ENCODE results near the gene ZNF777.
"Not testable (repeated sequence)": the region's sequence is repeated elsewhere in the genome, so short reads cannot be mapped to it uniquely, and the experiment has no call there.

ZNF777 gene

DNA sequence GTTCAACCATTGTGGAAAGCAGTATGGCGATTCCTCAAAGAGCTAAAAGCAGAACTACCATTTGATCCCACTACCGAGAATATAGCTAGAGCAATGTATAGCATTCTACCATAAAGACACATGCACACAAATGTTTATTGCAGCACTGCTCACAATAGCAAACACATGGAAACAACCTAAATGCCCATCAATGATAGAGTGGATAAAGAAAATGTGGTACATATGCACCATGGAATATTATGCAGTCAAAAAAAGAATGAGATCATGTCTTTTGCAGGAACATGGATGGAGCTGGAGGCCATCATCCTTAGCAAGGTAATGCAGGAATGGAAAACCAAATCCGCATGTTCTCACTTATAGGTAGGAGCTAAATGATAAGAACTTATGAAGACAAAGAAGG lies 47.8 kb downstream of the ZNF777 start:
- not testable (repeated sequence) for DNase-seq (ENCODE audit: low read depth)

DNA sequence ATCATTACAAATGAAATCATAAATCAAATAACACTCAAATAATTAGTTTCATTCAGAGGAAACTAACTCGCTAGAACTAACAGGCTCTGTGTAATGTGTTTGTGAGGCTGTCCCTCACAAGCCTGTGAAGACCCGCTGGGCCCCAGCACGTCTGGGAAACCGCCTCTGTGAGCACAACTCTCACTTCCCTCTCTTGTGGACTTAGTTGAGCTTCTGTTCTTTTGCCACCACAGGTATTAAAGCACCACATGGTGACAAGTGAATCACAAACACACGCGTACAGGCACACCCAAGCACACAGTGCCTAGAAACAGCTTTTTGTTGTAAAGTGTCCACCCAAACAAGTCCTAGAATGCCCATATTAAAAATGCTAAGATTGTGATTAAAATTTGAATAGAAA lies 51.0 kb downstream of the ZNF777 start:
- no peak for DNase-seq (ENCODE audit: low read depth)

DNA sequence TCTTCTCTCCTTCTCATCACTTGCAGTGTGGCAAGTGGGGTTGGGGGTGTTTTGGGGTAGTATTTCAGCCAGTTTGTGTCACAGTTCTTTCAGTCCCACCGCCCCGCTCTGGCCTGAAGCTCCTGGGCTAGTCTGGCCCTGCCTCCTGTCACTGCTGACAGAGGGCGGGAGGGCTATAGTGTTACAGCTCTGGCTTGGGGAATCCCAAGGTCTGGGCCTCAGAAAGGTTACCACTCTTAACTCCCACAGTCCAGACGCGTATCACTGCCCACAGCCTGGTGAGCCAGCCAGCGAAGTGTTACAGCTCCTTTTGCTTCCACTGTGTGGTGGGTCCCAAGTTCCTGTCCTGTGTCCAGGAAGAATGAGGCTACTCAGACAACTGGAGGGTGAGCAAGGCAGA lies 56.0 kb downstream of the ZNF777 start:
- DNase-seq (ENCODE audit: low read depth) = no peak

DNA sequence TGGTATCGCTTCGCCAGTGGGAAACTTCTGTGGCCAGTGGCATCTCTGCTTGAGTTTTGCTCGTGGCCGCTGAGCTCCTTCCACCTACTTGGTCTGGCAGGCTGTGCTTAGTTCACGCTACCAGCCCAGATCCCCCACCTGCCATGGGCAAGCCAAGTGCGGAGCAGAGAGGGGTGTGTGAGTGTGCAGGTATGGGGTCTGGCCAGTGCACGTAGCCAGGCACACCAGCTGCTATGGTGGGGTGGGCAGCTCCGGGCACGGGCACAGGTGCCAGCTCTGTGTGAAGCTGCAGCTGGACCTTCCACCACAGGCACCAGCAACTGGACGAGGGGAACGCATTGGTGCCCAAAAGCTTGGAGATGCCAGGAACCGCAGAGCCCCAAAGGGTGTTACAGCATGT lies 56.5 kb downstream of the ZNF777 start:
- DNase-seq (ENCODE audit: low read depth) = no peak

DNA sequence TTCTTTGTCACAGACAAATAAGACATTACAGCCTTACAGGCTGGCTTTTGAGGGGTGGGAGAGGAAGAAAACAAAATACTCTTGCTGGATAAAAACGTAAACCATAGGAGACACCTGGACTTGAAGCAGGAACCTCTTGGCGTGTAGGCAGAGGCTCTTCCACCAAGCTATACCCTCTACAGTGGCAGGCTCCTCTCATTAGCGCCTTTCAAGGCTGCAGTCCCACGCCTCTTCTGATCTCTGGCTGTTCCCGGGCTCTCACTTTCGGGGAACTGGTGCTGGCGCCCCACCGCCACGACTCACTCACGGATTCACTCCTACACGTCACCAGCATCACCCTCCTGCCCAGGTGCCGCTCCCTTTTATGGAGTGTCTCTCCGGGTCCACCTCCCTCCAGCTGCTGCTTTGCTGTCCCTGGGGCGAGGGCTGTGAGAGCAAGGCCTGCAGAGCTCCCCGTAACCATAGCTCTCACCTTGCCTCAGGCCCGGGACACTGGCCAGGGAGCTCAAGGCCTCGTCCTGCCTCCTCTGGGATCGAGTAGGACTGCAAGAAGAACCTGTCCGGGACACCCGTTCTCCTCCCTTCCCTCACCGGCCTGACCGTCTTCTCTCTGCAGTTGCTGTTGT lies 62.6 kb downstream of the ZNF777 start:
- DNase-seq (ENCODE audit: low read depth) = no peak

DNA sequence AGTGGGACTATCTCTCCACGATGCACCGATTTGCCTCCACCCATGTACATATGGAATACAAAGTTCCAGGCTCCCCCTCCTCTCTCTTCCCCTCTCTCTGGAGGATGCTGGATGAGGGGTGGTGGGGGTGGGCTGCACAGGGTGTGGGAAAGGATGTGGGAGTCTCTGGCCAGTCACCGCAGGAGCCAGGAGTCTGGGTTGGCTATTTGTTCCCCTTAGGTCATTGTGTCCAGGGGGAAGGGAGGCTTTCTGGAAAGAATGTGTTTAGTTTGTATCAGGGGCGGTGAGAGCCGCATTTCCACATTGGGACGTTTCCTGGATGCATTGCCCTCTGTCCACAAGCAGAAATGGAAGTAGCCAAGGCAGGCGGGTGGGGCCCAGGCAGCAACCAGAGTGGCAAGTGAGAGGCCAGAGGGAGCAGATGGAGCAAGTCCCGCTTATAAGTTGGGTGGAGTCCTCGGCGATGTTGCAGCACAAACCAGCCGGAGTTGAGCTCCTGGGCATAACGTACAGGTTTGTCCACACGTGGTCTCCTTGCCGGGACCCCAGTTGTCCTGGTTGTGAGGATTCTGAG lies 63.3 kb downstream of the ZNF777 start:
- DNase-seq (ENCODE audit: low read depth) = no peak

DNA sequence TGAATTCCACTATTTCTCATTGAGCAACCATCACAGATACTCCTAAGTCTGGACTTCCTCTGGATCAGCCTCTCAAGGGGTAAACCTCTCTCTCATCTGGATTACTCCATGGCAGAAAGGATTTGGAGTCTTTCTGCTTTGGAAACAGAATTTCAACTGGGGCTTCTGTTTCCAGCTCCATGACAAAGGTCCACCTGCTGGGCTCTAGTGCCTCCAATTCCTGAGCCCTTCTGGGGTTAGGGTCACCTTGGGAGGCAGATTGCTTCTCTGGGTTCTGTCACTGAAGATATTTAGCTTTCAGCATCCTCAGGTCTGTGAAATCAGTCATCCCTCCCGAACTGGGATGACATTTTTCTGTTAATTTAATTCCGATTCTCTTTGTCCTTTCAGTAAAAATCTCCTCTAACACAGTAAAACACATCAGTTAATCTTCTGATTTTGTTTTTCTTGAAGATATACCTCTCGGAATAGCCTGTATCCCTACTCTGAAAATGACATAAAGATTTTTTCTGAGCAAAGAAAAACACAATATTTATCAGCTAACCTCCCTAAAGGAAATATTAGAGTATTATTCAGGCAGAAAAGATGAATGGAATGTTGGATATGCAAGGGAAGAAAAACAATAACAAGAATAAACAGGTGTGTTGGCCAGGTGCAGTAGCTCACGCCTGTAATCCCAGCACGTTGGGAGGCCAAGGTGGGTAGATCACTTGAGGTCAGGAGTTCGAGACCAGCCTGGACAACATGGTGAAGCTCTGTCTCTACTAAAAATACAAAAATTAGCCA lies 72.1 kb downstream of the ZNF777 start:
- not testable (repeated sequence) for DNase-seq (ENCODE audit: low read depth)

DNA sequence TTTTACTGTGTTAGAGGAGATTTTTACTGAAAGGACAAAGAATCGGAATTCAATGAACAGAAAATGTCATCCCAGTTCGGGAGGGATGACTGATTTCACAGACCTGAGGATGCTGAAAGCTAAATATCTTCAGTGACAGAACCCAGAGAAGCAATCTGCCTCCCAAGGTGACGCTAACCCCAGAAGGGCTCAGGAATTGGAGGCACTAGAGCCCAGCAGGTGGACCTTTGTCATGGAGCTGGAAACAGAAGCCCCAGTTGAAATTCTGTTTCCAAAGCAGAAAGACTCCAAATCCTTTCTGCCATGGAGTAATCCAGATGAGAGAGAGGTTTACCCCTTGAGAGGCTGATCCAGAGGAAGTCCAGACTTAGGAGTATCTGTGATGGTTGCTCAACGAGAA lies 74.3 kb downstream of the ZNF777 start:
- not testable (repeated sequence) for DNase-seq (ENCODE audit: low read depth)

DNA sequence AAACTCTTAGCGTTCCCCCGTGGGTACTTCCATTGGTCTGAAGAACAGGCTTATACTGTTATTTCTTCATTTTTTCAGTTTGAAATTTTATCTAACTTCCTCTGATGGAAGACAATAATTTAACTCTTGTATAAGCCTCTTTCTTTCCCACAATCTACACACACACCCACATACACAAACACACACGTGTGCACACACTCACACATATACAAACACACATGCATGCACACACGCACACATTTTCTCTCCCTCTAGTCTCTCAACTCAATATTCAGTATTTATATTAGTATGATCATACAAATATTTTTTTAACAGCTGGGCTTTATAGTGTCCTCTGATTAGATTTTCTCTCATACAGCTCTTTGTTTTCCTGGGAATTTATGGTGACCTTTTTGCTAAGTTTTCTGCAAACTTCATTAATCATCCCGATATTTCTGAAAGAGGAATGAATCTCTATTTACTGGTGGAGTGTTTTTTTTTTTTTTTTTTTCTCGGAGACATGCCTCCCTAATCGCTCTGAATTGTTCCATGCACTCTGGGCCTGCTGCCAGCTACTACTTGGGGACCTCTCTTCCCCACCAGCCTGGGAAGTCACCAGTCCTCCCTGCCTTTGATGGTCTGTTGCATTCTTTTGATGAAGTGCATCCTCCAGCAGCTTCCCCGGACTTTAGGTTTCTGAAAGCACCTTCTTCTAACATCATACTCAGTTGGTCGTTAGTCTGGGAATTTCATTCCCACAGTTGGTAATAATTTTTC lies 75.5 kb downstream of the ZNF777 start:
- DNase-seq (ENCODE audit: low read depth) = no peak
